NCI-H187 (cell line): Measurements from ENCODE around the gene SSC5D.
A peak's percentile ranks its signal among the peaks of the same experiment; 100 is the strongest.
"Not testable (repeated sequence)": the region's sequence is repeated elsewhere in the genome, so short reads cannot be mapped to it uniquely, and the experiment has no call there.

Source experiments
- DNase-seq, 2 experiments: peaks; one replicate each; lab custom pipeline; 2025; lab: John Stamatoyannopoulos, UW

The SSC5D gene

DNA sequence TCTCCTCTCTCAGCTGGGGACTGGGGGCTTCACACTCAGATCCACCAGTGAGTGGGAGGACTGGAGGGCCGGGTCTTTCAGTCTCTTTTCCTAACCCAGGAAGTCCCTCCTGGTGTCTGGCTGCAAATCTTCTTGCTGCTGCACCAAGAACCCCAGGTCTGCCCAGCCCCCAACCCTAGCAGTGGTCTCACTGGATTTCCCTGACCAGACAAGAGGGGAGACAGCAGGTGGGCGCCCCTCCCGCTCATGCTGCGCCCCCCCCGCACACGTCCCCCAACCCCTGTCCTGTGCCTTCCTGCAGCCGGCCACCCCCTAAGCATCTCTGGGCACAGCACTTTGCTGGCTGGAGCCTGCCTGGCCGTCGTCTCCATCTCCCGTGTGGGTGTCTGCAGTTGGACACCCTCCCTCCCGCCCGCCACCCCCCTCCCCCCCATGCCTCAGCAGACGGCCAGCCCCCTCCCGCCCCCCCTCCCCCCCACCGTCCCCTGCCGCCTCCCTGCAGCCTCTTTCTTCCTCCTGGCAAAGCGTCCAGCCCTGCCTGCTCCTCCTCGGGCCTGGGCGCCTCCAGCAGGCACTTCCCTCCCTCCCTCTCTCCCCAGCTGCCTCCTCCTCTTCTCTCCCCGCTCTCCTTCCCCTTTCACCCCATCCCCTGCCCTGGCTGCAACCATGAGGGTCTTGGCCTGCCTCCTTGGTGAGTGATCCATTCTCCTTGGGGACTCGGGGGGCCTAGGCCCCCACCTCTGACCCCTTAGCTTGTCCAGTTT is at the start of gene SSC5D:
Gene SSC5D (plus strand): TSS at position 513 of the 764 bp plus-strand sequence. CDS start 154 bp downstream, at position 667.
- no peak for DNase-seq

DNA sequence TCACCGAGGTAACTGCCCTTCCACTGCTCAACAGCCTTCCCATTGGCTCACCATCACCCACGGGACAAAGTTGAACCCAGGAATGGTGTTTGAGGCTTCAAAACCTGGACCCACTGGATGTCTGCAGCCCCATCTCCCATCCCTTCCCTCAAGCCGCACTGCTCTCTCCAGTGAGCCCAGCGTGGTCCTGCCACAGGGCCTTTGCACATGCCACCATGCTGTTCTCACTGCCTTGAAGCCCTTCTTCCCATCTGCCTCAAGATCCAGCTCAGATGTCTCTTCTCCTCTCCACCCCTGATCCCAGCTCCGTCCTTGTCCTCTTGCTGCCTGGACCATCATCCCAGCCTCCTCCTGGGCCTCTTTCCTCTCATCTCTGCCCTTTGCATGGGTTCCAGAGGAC is 49.2 kb upstream of the SSC5D start:
- DNase-seq = no peak

DNA sequence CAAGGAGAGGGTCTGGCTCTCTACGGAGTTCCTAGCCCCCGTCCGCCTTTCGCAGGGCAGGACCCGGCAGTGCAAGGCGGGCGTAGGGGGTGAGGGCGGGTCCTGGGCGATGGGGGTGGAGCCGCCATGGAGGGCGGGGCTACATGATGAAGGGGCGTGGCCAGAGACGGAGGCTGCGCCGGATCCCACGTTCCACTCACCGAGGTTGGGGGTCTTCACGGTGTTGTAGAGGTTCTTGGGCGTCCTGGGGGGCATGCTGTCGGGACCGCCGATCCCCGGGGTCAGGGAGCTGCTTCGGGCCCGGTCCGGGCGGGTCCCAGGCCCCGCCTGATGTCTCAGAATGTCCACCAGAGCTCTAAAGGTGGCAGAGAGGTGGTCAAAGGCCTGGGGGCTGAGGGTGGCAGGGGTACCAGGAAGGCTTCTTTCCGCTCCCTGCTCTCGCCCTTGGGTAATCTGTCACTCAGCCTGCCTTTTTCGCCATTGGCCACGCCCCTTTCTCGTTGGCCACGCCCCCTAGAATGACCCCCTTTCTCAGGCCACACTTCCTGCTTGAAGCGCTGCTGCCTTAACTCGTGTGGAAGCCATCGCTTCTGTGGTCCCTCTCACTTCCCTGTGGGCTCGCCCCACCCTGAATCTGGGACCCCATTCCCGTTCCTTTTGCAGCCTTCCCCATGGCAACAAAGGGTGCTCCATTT is 47.7 kb upstream of the SSC5D start:
- peak; percentile 14 to 30 for DNase-seq

DNA sequence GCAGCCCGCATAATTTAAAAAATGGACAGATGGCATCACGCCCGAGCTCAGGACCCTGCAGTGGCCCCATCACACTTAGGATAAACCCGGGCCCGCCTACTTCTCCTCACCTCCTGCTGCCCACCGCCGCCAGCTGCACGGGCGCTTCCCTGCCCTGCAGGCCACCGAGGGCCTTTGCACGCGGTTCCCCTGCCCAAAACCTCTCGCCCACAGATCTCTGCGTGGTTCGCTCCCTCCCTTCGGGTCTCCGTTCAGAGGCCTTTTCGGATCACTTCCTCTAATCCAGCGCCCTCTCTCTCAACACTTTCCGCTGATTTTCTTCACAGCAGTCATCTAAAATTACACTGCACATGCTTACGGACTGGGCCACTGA is 46.9 kb upstream of the SSC5D start:
- no peak for DNase-seq

DNA sequence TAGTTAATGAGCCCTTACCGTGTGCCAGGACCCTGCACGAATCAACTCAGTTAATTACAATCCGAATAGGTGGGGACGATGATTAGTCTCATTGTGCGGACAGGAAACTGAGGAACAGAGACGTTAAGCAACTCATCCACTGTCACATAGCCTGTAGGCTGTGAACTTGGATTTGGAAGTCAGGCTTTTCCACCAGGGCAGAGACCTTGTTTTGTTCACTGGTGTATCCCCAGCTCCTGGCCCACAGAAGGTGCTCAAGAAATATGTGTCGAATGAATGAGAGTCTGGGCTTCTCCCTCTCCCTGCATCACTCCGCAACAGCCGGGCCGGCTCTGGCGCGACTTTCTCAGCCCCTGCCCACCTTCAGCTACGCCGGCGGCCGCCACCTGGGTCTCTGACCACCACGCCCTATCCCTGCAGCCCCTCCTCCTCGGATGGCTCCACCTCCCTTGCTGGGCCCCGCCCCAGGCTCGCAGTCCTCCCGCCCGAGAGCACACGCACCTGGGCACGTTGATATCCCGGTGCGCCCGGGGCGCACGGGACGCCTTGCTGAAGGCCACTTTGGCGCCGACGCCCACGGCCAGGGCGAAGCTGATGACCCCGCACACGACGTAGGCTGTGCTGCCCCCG is 46.4 kb upstream of the SSC5D start:
- peak; percentile 62 for DNase-seq

DNA sequence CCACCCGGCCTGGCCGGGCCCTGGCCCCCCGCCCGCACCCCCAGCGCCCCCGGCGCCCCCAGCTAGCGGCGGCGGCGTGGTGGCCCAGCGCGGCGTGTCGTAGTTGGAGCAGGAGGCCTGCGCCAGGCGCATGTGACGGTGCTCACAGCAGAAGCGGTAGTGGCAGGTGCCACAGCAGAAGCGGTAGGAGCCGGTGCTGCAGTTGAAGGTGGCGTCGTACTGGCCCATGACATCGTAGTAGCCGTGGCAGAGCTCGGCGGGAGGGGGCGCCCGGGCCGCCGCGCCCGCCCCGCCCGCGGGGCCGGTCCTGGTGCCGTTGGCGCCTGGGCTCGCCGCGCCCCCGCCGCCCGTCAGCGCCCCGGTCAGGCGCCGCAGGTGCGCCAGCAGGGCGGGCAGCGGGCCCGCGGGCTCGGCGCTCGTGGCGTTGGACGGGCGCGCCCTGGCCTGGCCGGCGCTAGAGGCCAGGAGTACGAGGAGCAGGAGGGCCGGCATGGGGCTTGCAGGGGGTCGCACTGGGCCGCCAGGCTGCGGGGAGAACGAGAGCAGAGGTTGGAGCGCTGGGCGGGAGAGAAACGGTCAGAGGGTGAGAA is 45.8 kb upstream of the SSC5D start:
- DNase-seq = peak in 1 of 2 experiments; percentile 29

DNA sequence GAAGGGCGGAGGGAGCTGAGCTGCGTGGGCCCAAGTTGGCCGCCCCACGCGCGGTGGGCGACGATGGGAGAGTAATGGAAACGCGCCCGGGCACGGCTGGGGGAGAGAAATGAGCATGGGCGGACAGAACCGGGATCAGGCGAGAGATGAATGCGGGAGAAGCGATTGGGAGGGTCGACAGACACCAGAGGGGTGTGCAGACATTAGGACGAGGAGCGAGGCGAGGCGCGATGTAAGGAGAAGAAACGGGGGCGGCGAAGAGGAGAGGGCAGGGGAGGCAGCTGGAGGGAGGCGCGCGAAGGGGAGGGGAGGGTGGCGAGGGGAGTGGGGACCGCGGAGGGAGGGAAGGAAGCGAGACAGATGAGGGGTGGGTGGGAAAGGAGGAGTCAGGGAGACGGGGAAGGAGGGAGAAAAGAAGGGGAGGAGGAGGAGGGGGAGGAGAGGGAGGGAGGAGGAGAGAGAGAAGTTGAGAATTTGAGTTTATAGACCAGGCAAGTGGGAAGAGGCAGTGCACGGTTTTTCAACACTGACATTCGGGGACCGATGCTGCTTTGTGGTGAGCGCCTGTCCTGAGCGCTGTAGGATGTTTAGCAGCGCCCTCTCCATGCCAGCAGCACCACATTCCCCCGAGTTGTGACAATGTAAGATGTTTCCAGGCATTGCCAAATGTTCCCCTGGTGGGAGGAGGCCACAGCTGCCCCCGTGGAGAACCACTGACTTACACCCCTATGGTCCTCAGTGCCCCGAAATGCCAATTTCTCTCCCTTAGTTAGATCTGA is 45.0 kb upstream of the SSC5D start, which contains the start of gene SHISA7:
Gene SHISA7 (minus strand): TSS at position 256 of the 779 bp plus-strand sequence. CDS start 437 bp downstream, outside the sequence.
- no peak for DNase-seq

DNA sequence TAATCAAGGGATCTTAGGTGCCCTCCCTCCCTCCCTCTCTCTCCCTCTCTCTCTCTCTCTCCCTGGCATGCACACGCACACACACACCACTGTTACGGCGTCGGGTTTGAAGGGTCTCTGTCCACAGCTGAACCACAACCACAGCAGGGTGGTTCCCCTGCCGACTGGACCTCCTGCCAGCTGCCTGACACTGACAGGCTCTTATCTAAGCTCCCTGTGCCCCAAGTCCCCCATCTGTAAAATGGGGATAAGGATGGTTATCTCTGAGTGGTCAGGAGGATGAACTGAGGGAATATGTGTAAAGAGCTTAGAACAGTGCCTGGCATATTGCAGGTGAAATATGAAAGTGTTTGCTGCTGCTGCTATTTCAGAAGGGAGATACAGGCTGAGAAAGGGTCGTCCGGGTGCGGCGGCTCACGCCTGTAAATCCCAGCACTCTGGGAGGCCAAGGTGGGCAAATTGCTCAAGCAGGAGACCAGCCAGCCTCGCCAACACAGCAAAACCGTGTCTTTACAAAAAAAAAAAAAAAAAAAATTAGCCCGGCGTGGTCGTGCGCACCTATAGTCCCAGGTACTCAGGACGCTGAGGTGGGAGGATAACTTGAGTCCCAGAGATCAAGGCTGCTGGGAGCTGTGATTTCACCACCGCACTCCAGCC is 44.3 kb upstream of the SSC5D start:
- no peak for DNase-seq

DNA sequence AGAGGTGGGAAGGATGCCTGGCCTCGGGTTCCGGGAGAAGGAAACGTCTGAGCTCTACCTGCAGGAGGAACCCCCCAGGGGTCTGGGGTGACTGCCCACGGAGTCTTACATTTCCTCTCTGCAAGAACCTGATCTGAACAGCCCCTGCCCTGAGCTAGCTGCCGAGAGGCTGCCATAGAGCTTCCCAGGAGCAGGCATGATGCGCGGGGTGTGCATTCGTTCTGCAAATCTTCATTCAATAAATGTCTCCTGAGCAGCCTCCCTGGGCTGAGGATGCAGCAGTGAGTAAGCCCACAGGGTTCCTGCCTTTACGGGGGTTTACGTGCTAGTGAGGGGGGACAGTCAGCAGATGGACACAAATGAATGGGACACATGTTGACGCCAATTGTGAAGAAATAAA is 43.6 kb upstream of the SSC5D start:
- DNase-seq = no peak

DNA sequence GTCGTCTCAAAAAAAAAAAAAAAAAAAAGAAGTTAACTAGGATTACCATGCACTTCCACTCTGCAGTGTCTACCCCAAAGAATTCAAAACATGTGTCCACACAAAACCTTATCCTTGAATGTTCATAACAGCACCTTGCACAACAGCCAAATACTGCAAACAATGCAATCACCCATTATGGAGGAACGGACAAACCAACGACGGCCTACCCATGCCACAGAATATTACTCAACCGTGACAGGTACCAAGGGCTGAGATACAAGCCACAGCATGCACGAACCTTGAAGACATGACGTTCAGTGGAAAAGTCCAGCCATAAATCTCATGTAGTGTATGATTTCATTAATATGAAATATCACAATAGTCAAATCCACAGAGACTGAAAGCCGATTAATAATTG is 42.2 kb upstream of the SSC5D start:
- DNase-seq = peak; percentile 30 to 35

DNA sequence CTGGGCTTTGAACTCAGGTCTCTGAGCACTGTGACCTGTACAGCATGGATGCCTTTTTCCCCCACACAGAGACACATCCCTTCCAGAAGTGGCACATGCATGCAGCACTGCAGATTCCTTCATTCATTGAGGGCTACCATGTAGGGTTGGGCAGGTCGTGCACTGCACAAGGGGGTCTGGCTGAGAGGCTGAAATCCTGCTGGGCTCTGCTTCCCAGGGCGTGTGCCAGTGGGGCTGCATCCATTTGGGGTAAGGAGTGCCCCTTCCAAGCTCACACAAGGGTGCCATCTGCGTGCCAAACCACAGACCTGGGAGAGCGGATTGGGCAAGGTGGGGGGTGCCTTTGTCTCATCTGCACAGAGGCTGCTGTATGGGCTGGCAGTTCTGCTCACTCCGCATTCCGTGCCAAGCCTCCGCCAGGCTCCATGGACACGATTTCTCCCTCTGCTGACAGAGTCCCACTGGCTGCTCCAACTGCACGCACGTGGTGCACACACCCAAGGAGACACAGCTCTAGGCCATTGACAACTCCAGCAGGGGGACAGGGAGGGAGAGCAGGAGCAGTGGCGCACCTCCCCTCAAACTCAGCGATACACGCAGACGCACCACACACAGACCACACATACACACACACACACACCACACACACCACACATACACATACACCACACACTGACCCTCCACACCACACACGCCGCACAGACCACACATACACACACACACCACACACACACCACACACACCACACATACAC is 40.6 kb upstream of the SSC5D start:
- DNase-seq = no peak

DNA sequence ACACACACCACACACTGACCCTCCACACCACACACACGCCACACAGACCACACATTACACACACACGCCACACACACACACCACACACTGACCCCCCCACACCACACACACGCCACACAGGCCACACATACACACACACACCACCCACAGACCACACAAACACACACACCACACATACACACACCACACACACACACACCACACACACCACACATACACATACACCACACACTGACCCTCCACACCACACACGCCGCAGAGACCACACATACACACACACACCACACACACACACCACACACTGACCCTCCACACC is 40.1 kb upstream of the SSC5D start:
- DNase-seq = not testable (repeated sequence)

DNA sequence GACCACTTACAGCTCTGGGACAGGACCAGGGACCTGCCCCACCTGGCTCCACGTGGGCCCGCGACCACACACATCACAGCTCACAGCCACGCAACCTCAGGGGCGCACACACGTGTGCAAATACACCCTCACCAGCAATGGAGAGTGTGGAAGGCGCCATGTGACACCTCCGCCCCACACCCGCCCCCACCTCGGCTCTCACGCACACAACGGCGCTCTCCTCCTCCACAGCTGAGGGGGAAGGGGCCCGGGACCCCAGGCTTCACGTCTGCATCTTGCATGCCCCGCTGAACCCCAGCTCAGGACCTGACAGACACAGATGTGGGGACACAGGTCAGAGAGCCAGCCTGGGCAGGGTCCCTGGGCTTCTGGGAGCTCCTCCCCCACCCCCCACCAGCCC is 38.8 kb upstream of the SSC5D start:
- no peak for DNase-seq

DNA sequence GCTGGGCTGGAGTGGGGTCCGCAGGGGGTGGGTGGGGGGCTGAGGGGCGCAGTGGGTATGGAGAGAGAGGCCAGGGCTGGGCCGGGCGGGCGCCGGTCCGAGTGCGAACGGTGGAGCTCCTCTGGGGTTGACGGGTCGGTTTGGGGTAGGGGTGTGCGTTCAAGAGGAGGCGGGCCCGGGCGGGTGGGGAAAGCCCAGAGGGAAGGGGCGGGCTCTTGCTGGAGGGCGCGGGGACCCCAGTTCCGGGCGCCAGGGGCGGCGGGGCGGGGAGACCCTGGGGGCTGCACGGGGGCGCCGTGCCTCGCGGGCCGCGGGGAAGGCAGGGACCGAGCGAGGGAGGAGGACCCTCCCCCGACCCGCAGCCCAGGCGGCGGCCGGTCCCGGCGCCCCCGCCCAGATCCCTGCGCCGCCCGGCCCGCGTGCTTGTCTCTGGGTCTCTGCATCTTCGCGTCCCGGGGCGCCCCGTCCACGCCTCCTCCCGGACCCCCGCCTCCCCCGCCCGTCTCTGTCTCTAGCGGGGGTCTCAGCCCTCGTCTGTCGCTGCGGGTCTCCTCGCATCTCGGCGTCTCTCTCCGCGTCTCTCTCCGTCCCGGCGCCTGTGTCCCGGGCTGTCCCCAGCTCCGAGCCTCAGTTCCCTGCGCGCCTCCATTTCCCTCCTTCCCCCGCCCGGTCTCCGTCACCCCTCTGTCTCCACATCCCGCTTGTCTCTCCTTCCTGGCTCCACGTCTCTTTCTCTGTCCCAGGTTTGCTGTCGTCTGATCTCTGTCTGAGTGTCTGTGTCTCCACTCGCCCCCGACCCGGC is 36.9 kb upstream of the SSC5D start:
- no peak for DNase-seq

DNA sequence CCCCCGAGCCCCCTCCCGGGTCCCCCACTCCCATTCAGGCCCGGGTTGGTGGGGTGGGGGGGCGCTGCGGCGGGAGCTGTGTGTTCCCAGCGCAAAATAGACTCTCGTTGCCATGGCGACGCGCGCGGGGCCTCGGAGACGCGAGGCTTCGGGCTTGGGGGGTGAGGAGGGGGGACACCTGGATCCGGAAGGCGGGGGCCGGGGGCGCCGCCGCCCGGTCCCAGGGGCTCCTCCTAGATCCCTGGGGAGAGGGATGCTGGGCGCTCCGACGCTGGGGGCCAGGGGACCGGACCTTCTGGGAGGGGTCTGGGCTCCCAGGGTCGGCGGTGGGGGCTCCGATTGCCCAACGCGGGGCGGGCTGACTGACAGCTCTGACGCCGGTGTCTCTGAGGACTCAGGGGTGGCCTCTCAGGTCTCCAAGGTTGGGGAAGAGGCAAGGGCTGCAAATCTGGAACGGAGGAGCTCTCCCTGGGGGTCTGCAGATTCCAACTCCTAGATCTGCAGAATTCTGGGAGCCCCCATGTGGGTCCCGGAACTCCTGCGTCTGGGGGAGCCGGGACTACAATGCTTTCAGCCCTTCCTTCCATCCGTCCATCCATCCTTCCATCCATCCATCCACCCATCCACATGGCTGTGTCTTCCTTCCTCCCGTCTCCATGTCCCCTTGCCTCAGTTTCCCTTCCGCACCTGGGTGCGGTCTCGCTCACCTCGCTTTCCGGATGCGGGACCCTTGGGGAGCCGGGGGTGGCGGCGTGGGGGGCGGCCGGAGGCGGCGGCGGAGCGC is 36.1 kb upstream of the SSC5D start:
- no peak for DNase-seq

DNA sequence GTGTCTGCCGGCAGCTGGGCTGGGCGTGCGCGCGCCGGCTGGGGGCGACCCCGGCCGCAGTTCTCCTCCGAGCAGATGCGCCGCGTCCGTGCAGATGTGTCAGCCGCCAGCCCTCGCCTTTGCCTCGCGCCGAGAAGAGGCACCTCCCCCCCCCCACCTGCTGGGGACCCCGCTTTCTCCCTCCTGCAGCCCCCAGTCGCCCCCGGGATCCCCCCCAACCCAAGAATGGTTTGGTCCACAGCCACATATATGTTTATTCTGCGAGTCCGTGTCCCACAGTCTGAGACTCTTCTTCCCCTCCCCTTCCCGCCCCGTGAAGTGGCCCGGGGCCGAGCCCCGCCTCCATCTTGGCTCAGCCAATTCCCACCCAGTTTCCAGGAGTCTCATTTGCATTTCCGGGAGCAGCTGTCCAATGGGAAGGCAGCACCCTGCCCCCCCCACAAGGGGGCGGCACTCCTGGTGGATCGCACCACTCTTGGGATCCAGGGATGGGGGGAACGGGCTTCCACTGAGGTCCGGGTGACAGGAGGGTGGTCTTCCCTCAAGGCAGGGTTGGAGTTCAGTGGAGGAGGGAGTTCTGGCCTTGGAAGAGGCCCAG is 35.4 kb upstream of the SSC5D start:
- peak; percentile 86 to 96 for DNase-seq

DNA sequence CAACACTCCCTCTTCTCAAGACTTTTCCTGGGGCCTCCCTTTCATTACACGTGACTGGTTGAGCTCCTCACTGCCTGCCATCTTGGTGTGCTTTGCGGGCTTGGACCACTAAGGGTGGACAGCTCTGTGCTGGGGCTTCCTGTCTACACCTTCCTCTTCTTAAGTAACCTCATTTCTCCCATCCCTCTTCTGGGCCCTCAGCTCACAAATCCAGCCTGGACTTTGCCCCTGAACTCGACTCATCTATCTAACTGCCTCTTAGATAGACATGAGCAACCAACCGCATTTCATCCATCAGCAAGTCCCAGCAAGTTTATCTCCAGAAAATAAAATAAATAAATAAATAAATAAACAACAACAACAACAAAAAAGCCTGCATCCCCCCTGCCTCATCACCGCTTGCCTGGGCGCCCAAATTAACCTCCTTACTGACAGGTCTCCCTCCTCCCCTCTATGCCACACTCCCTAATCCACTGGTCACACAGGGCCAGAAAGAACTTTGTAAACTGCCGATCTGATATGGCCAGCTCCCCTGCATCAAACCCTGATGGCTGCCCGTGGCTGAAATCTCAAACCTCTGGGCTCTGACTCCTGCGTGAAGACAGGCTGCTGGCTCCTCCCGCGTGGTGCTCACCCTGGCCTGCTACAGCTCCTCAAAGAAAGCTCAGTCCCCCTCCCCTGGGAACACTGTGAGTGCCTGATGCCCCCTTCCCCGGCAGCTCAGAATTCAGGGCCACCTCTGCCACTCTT is 34.5 kb upstream of the SSC5D start:
- no peak for DNase-seq

DNA sequence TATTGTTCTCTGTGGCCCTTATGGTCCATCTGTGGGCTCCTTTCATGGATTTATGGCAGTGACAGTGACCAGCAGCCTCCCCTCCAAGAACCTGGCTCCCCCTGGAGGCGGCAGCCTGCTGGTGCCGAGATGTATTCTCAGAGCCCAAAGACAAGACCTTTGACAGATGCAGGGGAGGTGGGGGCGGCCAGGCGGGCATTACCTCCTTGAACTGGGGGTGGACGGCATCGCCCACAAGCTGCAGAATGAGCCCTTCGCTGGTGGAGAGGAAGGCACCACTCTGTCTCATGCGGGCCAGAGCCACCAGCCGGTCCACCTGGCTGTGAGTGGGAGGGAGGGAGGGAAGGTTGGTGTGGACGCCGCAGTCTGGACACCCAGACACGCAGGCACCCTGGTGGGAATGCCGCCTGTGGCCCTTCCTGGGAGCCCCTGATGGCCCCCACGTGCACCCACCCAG is 33.4 kb upstream of the SSC5D start:
- DNase-seq = no peak
